HG03025 (cell line): ENCODE data around the gene SMAD6.

Source experiments
- ATAC-seq: cut with Tn5 transposase; IDR thresholded peaks from one replicate; pipeline ENCODE4 v1.9.1; 2021; ENCODE audit warnings: mild to moderate bottlenecking, moderate library complexity; ENCODE audit not compliant: unreplicated experiment, low FRiP score

SMAD6 gene

DNA sequence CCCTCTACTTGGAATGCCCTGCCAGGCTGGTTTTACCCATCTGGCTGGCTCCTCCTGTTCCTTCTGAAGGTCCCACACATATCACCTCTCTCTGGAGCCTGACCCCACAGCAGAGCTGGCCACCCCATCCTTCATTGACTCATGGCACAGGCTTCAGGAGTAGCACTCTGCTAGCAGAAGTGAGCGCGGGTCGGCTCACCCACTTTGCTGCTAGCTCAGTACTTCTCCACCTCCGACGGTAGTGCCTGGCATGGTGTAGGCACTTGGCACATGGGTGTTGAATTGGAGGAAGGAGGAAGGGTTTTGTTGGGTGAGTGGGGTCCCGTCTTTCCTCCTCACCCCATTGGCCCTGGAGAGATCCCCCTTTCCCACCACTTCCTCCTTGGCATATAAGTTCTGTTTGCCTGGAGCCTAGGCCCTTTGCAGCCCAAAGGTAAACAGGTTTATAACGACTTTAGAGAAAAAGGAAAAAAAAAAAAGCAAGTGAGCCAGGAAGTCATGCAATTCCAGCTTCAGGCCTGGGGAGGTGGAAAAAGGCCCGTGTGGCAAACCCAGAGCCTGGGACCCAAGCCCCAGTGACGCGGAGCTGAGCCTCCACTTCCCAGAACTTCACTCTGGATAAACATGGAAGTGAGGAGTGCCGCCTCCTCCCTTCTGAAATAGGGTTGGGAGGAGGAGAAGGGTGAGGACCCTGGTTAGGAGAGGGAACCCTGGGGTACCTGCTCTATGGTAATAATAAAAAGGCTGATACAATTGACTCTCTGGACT is 35.4 kb downstream of the SMAD6 start:
- no peak for ATAC-seq

DNA sequence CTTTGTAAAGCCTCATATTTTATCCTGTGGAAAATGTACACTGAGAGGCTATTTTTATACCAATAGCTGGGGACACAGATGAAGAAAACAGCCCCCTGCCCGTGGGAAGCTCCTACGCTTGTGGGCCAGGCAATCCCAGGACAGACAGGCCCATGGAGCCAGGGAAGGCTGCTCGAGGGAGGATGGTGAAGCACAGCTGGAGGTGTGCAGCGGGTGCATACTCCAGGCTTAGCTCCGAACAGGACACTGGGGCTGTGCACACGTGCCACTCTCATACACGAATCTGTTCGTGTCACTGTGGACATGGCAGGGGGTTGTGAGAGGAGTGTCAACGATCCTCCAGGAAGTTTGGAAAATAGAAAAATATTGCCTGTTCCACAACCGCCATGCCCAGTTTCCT is 36.1 kb downstream of the SMAD6 start:
- ATAC-seq = no peak

DNA sequence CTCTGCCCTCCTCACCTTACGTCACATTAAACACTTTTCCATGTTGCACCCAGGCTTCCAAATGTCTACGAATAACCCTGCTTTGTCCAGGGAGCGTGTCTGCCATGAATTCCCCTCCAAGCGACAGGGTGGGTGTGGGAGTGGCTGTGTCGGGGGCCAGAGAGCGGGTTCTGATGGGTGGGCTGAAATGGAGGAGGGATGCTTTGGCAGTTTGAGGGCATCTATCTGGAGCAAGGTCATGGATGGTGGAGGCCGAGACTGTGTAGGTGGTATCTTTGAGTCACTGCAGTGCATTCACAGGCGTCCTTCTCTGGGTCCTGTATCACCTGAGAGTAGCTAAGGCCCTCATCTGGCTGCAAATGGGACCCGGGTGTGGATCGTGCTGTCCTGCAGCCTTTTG is 36.6 kb downstream of the SMAD6 start:
- no peak for ATAC-seq

DNA sequence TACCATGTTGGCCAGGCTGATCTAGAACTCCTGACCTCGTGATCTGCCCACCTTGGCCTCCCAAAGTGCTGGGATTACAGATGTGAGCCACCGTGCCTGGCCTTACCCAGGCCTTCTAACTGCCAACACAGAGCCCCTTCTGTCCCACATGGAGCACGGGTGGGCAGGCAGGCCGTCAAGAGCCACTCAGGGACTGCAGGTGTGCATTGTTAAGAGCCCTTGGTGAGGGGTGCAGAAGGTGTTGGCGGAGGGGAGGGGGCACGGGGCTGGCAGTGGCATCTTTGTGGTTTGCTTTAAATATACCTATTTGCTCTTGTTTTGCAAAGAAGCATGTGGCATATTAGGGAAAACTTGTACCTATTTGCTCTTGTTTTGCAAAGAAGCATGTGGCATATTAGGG is 37.3 kb downstream of the SMAD6 start:
- ATAC-seq = no peak

DNA sequence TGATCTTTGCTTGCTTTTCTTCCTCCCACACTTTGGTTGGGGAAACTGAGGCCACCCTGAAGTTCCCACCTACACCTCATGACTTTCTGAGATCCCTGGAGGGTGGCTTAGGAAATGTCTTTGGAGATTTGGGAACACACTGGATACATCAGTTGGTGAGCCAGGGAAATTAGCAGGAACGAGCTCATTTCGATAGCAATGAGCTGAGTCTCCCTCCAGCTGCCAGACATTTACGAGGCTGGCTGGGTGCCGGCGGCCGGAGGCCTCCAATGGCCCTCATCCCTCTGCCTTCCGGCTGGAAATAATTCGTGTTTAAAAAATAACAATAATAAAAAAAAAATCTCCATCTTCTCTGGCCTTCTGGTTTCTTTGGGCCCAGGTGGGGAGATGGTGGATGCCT is 38.8 kb downstream of the SMAD6 start:
- ATAC-seq = no peak

DNA sequence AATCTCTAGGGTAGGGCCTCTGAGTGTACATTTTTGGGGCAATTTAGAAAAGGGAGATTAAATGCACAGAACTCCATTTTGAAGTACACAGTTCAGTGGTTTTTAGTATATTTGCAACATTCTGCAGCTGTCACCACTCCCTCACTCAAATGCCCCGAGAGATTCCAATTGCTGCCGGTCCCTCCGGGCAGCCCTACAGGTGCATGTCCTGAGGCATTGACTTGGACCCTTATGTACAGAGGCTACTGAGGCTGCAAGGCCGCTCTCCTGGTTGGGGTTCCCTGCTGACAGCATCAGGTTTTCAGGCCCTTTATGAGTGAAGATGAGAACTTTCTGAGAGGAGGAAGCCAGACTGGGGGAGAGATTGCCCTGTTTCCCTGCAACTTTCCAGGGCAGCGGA is 39.6 kb downstream of the SMAD6 start:
- no peak for ATAC-seq

DNA sequence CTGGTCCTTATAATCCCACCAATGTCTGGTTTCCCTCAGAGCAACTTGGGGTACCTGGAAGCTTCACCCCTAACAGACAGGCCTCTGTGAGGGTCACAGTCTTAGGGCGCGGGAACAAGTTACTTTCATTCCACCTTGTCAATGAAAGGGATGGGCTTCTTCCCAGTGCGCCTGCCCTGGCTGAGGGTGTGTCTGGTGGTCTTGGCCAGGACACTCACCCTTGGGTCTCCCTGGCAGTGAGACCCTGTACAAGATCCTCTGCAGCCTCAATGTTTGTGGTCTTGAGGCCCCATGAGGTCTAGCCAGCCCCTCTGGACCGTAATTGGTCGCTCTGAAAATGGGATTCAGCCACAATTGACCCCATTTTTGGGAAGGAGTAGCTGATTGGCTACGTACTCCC is 40.2 kb downstream of the SMAD6 start:
- no peak for ATAC-seq

DNA sequence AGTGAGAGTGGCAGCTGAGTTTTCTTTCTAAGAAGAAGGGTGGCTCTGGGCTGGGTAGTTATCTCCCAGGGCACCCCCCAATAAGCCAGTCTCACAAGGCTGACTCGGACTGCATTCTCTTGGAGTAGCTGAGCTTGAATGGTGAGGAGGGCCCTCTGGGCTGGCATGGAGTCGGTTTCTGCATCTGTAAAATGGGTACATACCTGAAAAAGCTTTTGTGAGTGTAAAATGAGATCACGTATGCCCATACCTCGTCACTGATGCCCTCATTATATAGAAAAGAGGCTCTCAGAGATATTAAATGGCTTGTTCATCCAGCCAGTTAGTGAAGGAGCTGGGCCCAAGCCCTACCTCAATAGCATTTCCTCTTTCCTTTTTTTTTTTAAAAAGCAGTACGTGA is 41.2 kb downstream of the SMAD6 start:
- ATAC-seq = no peak

DNA sequence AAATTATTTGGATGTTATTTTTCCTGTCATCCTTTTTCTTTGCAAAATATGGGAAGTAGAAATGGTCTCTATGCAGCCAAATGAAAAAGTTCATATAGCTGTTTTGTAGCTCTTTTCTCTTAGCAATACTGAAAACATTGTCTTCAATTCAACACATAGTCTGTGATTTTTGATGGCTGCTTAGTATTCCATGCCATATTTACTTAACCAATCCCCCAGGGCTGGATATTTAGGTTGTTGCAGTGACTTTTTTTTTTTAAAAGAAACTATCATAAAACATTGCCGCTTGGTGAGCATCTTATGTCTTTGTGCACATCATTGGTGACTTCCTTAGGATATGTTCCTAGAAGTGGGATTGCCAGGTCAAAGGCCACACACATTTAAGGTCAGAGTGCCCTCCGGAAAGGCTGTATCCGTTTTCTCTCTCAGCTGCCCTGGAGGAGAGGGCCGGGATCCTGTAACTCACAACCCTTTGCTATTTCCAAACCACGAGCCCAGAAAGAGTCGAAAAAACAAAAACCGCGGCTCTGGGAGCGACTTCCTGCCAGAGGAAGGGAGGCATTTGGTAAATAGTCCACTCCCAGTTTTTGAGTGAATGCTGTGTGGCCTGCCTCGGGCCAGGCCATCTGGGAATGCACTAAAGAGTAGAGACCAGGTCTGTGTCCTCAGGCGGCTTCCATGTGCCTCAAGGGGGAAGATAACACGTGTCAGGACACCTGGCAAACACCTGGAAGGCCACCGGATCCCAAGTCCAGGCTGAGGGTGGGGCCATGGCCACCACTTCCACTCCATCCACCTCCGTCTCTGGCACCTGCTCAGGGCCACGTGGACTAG is 41.9 kb downstream of the SMAD6 start:
- ATAC-seq = no peak

DNA sequence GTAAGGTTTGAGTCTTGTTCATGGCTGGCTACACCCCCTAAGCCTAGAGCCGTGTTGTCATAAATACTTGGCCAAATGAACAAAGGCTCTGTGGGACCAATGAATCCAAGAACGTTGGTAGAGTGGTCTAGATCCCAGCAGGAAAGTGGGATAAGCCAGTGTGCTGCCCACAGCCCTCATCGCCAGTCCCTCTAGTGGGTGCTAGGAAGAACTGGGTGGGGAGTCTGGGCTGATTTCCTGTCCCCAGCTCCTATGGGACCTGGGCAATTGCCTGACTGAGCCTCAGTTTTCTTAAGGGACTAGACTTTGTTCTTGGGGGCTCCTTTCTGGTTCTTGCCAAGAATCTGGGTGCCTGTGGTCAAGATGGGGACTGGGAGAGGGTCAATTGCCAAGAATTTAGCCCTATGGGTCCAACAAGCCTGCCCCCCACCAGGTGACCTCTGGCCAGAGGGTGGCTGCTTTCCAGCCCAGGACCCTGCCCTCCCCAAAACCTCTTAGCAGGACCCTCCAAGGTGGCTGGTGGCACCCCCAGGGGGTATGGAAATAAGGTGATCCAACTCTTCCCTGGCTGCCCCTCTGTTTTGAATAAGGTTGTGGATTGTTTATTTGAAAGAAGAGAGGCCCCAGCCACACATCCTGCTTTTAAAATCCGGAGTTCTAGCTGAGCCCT is 42.7 kb downstream of the SMAD6 start:
- ATAC-seq = no peak

DNA sequence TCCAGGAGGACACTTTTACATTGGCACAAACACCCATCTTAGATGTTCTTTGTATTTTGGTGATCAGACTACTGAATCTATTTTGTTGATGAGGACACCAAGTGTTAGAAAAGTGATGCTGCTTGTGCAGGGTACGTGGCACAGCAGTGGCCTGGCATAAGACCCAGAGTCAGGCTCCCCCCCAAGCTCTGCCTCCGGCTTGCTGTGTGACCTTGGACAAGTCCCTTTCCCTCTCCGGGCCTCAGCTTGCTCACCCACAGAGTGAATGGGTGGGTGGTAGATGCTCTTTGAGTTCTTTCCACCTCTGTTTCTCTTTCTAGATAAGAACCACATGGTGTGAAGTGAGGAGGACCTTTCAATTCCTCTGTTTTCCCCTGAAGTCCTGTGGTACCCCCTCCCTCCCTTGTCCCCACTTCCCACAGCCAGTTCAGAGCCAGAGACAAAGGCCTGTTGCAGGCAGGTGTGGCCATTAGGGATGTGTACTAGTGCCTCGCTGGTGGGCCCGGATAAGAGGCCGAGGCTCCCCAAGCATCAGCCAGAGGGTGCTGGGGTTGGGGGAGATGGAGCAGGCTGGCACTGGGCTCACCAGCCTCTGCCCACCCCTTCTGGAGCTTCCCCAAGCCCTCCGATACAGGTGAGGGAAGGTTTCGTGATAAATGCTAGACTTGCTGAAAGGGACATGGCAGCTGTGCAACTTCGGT is 43.6 kb downstream of the SMAD6 start:
- ATAC-seq = no peak

DNA sequence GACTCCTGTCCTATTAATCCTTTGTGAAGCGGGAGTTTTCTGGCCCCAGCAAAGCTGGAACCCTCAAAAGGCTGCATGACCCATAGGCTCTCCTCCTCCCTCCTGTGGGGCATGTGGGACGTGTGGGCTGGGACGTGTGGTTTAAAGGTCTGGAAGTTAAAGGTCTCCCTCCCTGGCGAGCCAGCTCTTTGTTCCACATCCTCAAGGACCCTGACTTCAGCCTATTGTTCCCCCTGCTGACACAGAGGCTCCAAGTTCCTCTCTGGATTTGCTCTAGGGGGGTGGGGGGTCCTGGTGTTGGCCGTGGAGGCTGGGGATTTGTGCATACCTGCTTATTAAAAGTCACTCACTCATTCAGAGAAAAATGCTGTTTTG is 44.2 kb downstream of the SMAD6 start:
- no peak for ATAC-seq

DNA sequence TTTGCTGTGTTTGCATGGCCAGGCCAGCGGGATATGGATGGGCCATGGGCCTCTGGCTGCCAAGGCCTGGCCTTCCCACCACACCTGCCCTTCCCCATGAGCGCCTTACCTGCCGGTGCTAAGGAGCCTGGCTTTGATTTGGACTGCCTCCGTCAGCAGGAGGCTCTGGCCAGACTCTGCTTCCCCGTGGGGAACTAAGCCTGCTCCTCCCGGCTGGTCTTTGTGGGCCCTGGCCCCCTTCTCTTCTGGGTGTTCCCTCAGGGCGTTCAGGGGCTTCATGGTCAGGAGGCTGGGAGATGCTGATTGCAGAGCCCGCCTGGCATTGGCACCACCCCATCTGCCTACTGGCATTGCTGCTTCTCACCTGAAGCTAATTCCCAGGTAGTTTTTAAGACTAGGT is 45.2 kb downstream of the SMAD6 start:
- no peak for ATAC-seq

DNA sequence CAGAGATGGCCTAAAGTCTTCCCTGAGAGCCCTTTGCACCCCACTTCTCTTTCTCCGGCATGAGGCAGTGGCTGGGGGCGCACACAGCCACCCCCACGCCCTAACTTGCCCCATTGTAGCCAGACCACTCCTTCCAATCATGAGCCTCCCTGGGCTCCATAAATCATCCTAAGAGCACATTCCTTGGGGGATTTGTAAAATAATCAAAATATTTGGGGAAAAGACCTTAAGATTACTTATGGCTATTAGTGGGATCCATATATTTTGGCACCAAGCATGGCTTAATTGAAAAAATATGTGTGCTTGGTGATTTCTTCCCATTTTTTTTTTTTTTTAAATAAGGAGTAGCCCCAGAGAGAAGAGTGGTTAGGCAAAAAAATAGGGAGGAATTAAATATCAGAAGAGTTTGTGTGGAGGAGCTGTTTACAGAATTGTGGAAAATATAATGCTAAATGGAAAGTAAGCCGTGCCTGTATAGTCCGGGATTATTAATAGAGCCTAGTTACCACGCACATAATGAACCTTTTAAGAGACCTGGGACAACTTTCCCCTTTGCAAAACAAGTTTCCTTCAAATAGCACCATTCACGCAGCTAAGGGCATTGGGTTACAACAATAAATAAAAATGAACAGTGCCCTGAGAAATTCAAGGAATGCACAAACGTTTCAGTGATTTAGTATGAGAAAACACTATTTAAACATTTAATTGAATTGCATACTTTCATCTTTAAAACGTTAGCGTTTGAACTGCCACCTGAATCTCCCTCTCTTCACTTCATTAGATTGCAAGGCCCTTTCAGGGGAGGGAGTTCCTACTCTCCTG is 46.1 kb downstream of the SMAD6 start:
- ATAC-seq = no peak

DNA sequence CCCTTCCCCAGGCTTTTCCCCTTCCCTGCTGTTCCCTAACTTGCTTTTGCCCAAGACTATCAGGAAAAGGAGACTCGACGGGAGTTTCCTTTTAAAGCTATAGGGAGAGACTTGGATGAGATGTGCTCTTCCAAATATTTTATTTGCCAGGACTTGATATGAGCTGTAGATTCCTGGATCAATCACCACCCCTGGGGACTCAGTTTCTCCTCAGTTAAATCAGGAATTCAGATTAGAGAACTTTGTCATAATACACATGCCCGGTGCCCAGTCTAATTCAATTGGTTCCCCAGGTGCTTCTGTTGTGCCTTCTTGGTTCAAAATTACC is 46.6 kb downstream of the SMAD6 start:
- ATAC-seq = no peak

DNA sequence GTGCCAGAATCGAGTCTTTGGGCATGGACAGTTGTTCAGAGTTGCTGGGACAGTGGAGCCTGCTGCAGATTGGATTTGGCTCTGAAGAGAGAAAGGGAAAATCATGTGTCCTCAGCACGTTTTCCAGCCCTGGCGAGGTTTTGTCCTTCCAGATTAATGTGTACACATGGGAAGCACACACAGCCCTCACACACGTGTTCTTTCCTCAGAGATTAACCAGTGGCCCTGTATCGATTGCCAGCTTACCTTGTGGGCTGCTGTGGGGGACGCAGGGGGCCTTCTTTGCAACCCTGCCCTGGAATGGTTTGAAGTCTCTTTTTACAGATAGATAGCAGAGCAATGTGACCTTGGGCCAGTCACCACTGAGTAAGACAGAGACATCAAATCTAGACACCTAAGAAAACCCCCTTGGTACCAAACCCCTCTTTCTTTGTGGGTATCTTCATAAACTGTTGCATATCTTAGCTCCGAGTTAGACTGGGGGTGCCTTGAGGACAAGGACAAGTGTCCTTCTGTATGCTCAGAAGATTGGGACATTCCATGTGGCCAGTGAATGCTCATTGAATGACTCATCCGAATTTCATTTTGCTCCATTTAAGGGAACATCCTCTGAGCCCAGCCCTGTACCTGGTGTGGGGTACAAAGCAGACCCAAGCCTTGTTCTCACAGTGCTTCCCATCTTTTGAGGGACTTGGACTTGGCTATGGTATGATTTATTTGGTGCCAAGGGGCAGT is 48.0 kb downstream of the SMAD6 start:
- no peak for ATAC-seq

DNA sequence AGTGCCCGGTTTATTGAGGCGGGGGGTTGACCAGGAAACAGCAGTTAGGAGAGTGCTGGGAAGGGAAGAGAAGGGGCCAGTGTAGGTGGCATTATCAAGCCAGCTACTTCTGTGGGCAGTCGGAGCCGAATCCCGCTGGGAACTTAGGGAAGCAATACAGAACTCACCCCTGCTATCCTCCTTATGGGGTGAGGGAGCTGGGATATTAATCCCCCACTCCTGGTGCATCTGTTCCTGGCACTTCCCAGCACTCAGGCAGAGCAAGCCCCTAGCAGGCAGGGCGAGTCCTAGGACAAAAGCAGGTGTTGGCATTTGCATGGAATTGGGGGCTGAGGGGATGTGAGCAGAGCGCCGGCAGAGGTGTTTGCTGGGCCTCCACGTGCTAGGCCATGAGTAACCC is 48.6 kb downstream of the SMAD6 start:
- ATAC-seq = no peak

DNA sequence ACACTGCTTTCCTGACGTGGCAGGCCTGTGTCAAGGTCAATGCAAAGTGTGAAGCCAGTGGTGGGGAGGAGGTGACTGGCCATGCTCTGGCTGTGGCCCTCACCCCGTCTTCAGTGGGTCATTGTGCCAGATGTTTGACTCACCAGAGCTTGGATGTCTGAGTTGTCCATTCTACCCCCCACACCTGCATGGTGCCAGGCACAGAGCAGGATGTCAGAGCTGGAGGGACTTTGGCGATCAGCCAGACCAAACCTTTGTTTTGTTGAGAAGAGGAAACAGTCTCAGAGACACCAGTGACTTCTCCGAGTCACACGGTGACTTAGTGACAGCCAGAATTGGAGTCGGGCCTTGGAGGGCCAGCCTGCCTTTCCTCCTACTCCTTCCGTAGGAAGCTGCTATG is 49.5 kb downstream of the SMAD6 start:
- ATAC-seq = no peak

DNA sequence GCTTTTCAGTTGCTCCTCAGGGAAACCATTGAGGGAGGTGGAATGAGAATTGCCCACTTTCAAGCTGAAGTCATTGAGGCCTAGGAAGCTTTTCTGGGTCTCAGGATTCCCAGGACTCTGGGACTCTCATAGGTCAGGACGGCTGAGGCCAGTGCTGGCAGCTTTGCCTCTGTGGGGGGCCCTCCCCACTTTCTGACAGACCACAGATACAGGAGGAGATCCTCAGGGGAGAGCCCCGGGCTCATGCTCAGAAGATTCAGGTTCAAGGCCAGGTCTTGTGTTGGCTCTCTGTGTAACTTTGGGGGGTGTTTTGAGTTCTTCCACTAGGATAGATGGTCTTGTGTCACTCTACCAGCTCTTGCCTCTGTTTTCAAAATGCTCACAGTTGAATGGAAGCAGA is 50.0 kb downstream of the SMAD6 start:
- ATAC-seq = no peak
